Muscle layer of colon (tissue), 2 donors: ENCODE data around the gene HLA-A.

Source experiments
- H3K27ac ChIP-seq: one replicate; pipeline ENCODE4 v1.7.0; 2013; ENCODE audit warnings: low read depth, mild to moderate bottlenecking, low read length, moderate library complexity
- H3K27me3 ChIP-seq, 2 donors: one replicate each; pipeline ENCODE4 v1.7.0; 2013; ENCODE audit warnings: low read length in 2 of 2, mild to moderate bottlenecking in 2 of 2; ENCODE audit not compliant: insufficient read depth in 2 of 2, control insufficient read depth in 1 of 2
- H3K36me3 ChIP-seq: one replicate; pipeline ENCODE4 v1.7.0; 2013; ENCODE audit warnings: mild to moderate bottlenecking, low read length; ENCODE audit not compliant: insufficient read depth
- H3K4me1 ChIP-seq: one replicate; pipeline ENCODE4 v1.7.0; 2013; ENCODE audit warnings: mild to moderate bottlenecking, low read length; ENCODE audit not compliant: insufficient read depth
- H3K4me3 ChIP-seq, 2 donors: one replicate each; pipeline ENCODE4 v1.7.0; 2013; ENCODE audit warnings: low read length in 2 of 2, low read depth in 1 of 2, mild to moderate bottlenecking in 1 of 2, moderate library complexity in 1 of 2
- H3K9ac ChIP-seq: one replicate; pipeline ENCODE4 v1.7.0; 2013; ENCODE audit warnings: low read length
- H3K9me3 ChIP-seq: one replicate; pipeline ENCODE4 v1.7.0; 2013; ENCODE audit warnings: mild to moderate bottlenecking, low read length
- donor health status: abdominal sarcoma.
- donor health status: Adenocarcinoma of cecum.

The HLA-A gene

DNA sequence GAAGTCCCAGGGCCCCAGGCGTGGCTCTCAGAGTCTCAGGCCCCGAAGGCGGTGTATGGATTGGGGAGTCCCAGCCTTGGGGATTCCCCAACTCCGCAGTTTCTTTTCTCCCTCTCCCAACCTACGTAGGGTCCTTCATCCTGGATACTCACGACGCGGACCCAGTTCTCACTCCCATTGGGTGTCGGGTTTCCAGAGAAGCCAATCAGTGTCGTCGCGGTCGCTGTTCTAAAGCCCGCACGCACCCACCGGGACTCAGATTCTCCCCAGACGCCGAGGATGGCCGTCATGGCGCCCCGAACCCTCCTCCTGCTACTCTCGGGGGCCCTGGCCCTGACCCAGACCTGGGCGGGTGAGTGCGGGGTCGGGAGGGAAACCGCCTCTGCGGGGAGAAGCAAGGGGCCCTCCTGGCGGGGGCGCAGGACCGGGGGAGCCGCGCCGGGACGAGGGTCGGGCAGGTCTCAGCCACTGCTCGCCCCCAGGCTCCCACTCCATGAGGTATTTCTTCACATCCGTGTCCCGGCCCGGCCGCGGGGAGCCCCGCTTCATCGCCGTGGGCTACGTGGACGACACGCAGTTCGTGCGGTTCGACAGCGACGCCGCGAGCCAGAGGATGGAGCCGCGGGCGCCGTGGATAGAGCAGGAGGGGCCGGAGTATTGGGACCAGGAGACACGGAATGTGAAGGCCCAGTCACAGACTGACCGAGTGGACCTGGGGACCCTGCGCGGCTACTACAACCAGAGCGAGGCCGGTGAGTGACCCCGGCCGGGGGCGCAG is at the start of gene HLA-A:
Gene HLA-A, plus strand, starts transcription at position 258 of the 778 bp plus-strand sequence. Its CDS starts 22 bp downstream, at position 280.
- Histone ChIP-seq H3K36me3 (peaks cover 13% of the 10 kb centered on the region), H3K27ac (peak within 1 kb of the TSS; percentile 82), H3K9me3 (no peaks in the 10 kb centered on the region), H3K4me3 (peak within 1 kb of the TSS; percentile 68), H3K27me3 (no peaks in the 10 kb centered on the region), H3K9ac (peak within 1 kb of the TSS; percentile 97), H3K4me1 (peaks cover 14% of the 10 kb centered on the region)

- Histone ChIP-seq H3K9ac (no peak overlapping the region), H3K4me1 (peaks cover 5% of the 10 kb centered on the region), H3K27me3 (no peaks in the 10 kb centered on the region), H3K36me3 (peaks cover 16% of the 10 kb centered on the region), H3K9me3 (no peaks in the 10 kb centered on the region), H3K27ac (no peak overlapping the region), H3K4me3 (no peak overlapping the region)
These were observed 49.6 kb upstream of the HLA-A start for GRCh38 chr6:29892696-29893095.

GRCh38 chr6:29899281-29899680 is 43.1 kb upstream of the HLA-A start:
- H3K9me3 ChIP-seq, result no peaks in the 10 kb centered on the region
- H3K4me3 ChIP-seq, result no peak overlapping the region
- H3K36me3 ChIP-seq, result no peaks in the 10 kb centered on the region
- H3K9ac ChIP-seq, result no peak overlapping the region
- H3K27me3 ChIP-seq, result no peaks in the 10 kb centered on the region
- no peaks in the 10 kb centered on the region for H3K4me1 ChIP-seq
- H3K27ac ChIP-seq, result no peak overlapping the region

DNA sequence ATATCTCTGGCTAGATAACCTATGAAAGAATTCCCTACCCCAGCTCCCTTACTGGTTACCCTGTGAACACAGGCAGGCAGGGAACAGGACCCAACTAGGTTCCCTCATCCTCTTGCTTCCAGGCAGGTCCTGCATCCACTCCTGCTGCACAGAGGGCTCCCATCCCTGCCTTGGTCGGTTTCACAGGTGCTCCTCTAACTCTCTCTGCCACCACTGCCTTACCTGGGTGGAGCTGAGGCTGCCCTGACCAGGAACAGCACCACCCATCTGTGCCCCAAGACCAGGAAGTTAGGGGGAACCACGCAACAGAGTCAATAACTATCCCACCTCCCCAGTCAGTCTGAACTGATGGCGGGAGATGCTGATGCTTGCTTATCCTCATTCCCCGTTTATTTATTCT is 37.0 kb upstream of the HLA-A start:
- H3K4me1 ChIP-seq, result no peaks in the 10 kb centered on the region
- H3K9me3 ChIP-seq, result no peaks in the 10 kb centered on the region
- H3K36me3 ChIP-seq, result no peaks in the 10 kb centered on the region
- no peak overlapping the region for H3K4me3 ChIP-seq
- no peak overlapping the region for H3K9ac ChIP-seq
- no peak overlapping the region for H3K27ac ChIP-seq
- H3K27me3 ChIP-seq, result no peaks in the 10 kb centered on the region

DNA sequence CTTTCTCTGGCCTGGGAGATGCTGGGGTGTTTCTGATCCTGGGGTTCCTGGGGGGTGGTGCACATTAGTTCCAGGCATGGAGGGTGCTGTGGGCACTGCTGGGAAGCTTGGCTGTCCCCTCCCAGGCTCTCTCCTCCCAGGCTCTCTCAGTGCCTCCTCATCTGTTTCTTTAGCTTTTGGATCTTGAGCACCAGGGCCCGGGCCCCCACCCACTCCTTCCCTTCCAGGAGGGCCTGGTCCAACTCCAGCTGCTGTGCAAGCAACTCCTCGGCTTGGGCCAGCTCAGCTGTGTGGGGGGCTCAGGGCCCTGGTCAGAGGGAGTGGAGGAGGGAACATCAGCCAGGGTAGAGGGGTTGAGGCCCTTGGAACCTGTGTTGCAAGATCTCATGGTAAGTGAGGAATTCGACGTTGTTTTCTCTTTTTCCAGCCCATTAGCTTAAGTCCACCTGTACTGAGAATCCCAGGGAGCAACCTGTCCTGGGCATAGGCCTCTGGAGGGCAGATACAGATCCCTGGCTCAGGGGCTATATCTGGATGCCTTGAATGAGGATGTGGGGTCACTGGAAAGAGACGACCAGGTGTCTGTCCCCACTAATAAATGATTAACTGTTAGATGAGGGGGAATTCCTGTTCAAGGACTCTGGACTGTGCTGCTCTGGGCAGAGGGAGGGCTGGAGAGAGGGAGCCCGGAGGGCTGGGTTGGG is 34.5 kb upstream of the HLA-A start:
- no peak overlapping the region for H3K4me3 ChIP-seq

DNA sequence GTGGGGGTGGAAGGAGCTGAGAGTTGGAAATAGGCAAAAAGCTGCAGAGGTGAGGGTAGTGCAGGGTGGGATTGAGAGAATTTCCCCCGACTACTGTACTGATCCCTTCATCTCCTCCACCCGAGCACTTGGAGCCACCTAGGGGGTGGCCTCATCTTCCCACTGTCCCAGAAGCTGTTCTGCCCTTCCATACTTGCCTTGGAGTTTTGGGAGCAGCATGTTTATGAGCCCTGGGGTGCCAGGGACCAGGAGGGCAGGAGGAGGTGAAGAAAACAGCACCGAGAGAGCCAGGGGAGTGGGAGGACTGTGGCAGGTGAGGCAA is 34.0 kb upstream of the HLA-A start:
- no peak overlapping the region for H3K4me3 ChIP-seq
- H3K36me3 ChIP-seq, result no peaks in the 10 kb centered on the region
- no peaks in the 10 kb centered on the region for H3K27me3 ChIP-seq
- no peak overlapping the region for H3K9ac ChIP-seq
- H3K27ac ChIP-seq, result no peak overlapping the region
- H3K9me3 ChIP-seq, result no peaks in the 10 kb centered on the region
- no peaks in the 10 kb centered on the region for H3K4me1 ChIP-seq

More for the DNA sequence above, 34.5 kb upstream of the HLA-A start:
- Histone ChIP-seq H3K9me3 (no peaks in the 10 kb centered on the region), H3K27me3 (no peaks in the 10 kb centered on the region), H3K9ac (no peak overlapping the region), H3K36me3 (no peaks in the 10 kb centered on the region), H3K4me1 (no peaks in the 10 kb centered on the region), H3K27ac (no peak overlapping the region)

DNA sequence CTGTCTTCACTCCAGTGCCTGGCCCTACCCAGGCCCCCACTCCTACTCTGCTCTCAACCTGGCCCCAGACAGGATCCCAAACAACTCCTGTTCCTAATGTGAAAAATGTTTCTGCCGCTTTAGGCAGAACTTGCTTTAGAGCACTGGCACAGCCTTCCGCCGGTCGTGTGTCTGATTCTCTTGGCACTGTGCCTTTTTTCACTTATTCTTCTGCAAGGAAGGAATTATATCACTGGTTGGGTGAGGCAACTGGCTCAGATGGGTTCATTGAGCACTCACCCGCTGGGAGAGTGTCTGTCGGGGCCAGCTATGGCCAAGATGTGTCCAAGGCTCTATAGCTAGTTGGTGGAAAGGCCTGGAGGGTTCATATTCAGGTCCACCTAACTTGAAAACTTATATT is 33.6 kb upstream of the HLA-A start:
- Histone ChIP-seq H3K4me3 (no peak overlapping the region), H3K27me3 (no peaks in the 10 kb centered on the region), H3K27ac (no peak overlapping the region)

GRCh38 chr6:29909985-29910384 is 32.3 kb upstream of the HLA-A start:
- Histone ChIP-seq H3K4me1 (no peaks in the 10 kb centered on the region), H3K27ac (no peak overlapping the region), H3K36me3 (no peaks in the 10 kb centered on the region), H3K4me3 (no peak overlapping the region), H3K9me3 (no peaks in the 10 kb centered on the region), H3K9ac (no peak overlapping the region), H3K27me3 (no peaks in the 10 kb centered on the region)

More for the DNA sequence above, 33.6 kb upstream of the HLA-A start:
- no peaks in the 10 kb centered on the region for H3K36me3 ChIP-seq
- no peaks in the 10 kb centered on the region for H3K4me1 ChIP-seq
- H3K9me3 ChIP-seq, result no peaks in the 10 kb centered on the region
- no peak overlapping the region for H3K9ac ChIP-seq

DNA sequence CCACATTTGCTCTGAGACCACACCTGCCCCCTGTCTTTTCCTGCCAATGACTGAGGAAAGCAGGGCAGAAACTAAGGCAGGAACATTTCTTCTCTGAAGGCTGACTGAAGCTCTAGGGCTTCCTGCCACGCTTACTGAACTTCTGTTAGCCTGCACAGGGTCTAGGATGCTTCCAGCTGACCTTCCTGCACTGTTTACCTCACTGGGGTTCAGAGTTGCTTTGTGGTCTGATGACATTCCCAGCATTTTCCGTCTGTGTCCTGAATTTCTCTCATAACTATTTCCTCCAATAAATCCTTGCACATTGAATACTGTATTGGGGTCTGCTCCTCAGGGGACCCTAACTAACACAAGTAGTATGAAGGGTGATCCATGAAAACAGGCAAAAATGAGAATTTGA is 29.5 kb upstream of the HLA-A start:
- no peaks in the 10 kb centered on the region for H3K9me3 ChIP-seq
- no peak overlapping the region for H3K4me3 ChIP-seq
- H3K36me3 ChIP-seq, result no peaks in the 10 kb centered on the region
- no peaks in the 10 kb centered on the region for H3K4me1 ChIP-seq
- no peak overlapping the region for H3K27ac ChIP-seq
- no peak overlapping the region for H3K9ac ChIP-seq
- no peaks in the 10 kb centered on the region for H3K27me3 ChIP-seq

GRCh38 chr6:29916741-29917140 is 25.6 kb upstream of the HLA-A start:
- Histone ChIP-seq H3K9ac (no peak overlapping the region), H3K36me3 (no peaks in the 10 kb centered on the region), H3K27ac (no peak overlapping the region), H3K4me3 (no peak overlapping the region), H3K9me3 (no peaks in the 10 kb centered on the region), H3K4me1 (no peaks in the 10 kb centered on the region), H3K27me3 (no peaks in the 10 kb centered on the region)

DNA sequence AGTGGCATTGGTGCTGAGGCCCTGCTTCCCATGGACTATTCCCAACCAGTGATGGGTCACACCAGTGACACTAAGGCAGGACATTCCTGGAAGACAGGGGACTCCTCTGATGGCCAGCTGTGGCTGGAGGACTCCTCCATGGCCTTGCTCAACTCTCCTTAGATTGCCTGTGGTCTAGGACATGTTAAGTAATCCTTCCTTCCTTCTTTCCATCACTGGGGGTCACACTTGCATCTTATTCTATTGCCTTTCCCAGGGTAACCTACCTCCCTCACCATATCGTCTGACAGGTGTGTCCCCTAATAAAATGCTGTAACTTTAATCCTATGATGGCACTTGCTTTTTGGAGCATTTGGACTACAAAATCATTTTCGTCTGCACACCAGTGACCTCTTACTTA is 24.5 kb upstream of the HLA-A start:
- Histone ChIP-seq H3K36me3 (no peaks in the 10 kb centered on the region), H3K4me3 (no peak overlapping the region), H3K9ac (no peak overlapping the region), H3K4me1 (no peaks in the 10 kb centered on the region), H3K9me3 (no peaks in the 10 kb centered on the region), H3K27me3 (no peaks in the 10 kb centered on the region), H3K27ac (no peak overlapping the region)
